ENCODE data around the gene NEK11. TPM values are rescaled to one million over a fixed set of nuclear protein-coding genes. Genes with fewer than 3 reads are reported as not detected.

Gene NEK11
- polyA plus RNA-seq, 1 donor from 2014 or later: 6.1 TPM

DNA sequence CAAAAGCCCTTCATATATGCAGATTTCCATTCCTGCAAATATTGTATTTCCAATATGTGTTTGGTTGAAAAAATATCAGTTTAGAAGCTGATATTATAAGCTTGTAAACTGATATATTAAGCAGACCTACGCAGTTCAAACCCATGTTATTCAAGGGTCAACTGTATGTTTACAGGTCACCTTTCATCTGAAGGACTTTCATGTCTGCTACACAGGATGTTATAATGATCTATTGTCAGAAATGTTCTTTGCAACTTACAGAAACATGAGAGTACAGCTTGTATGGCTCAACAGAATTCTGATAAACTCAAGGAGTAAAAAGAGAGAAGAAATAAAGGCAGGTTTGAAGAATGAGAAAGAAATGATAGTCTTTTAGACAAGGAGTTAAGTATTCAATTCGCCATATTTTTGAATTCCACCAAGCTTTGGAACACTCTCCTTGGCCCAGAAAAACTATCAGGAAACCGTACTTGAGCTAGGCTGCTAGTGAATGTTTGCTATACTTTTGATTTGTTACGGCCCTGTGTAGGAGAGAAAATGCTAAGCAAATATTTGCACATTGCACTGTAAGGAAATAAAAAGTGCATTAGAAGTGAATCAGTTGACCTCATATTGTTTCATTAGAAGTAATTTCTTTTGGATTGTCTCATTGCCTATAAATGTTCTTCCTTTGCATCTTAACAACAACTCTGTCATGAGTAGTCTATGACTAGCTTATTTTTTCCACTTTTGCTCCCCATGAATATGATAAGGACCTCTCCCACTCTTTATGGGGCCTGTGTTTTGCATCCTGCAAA, 81.2 kb downstream of the NEK11 start (continued):
- TF ChIP-seq, protein P1, sequence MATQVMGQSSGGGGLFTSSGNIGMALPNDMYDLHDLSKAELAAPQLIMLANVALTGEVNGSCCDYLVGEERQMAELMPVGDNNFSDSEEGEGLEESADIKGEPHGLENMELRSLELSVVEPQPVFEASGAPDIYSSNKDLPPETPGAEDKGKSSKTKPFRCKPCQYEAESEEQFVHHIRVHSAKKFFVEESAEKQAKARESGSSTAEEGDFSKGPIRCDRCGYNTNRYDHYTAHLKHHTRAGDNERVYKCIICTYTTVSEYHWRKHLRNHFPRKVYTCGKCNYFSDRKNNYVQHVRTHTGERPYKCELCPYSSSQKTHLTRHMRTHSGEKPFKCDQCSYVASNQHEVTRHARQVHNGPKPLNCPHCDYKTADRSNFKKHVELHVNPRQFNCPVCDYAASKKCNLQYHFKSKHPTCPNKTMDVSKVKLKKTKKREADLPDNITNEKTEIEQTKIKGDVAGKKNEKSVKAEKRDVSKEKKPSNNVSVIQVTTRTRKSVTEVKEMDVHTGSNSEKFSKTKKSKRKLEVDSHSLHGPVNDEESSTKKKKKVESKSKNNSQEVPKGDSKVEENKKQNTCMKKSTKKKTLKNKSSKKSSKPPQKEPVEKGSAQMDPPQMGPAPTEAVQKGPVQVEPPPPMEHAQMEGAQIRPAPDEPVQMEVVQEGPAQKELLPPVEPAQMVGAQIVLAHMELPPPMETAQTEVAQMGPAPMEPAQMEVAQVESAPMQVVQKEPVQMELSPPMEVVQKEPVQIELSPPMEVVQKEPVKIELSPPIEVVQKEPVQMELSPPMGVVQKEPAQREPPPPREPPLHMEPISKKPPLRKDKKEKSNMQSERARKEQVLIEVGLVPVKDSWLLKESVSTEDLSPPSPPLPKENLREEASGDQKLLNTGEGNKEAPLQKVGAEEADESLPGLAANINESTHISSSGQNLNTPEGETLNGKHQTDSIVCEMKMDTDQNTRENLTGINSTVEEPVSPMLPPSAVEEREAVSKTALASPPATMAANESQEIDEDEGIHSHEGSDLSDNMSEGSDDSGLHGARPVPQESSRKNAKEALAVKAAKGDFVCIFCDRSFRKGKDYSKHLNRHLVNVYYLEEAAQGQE (IDR thresholded peaks at IDR 0.05; ENCODE audit: borderline replicate concordance): no peak

DNA sequence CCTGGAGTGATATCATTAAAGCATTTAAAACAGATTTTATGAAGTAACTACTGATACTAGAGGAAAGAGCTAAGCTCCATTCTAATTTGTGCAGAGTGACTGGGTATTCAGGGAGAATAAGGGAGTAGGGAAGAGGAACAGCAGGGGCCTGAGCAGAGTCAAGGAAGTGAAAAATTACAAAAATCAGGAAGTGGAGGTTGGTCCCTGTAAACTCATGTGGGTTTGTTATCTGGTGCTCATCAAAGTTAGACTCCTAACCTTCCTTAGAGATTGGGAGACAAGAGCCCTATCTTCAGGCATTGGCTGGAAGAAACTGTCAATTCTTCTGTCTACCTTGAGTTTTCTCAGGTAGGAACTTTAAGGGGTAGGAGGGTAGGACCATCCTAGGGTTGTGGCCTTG, 82.5 kb downstream of the NEK11 start:
- no peaks in the 10 kb centered on the region for H3K79me2 ChIP-seq (replicated peaks; ENCODE audit: insufficient read depth, low read length)
- no peaks in the 10 kb centered on the region for H3K27me3 ChIP-seq (ENCODE audit: insufficient read depth, low read depth, low read length)
- H3K27ac ChIP-seq (ENCODE audit: low read length): no peak overlapping the region
- H3K4me3 ChIP-seq (ENCODE audit: low read length): no peak overlapping the region
- no peak for TF ChIP-seq EP300 (conservative IDR thresholded peaks at IDR 0.05; ENCODE audit: poor library complexity, severe bottlenecking)
- TF ChIP-seq MXI1 (conservative IDR thresholded peaks at IDR 0.05; ENCODE audit: poor library complexity, severe bottlenecking): no peak
- TF ChIP-seq, protein P1 (IDR thresholded peaks at IDR 0.05; ENCODE audit: borderline replicate concordance): no peak
- TF ChIP-seq, protein P2, sequence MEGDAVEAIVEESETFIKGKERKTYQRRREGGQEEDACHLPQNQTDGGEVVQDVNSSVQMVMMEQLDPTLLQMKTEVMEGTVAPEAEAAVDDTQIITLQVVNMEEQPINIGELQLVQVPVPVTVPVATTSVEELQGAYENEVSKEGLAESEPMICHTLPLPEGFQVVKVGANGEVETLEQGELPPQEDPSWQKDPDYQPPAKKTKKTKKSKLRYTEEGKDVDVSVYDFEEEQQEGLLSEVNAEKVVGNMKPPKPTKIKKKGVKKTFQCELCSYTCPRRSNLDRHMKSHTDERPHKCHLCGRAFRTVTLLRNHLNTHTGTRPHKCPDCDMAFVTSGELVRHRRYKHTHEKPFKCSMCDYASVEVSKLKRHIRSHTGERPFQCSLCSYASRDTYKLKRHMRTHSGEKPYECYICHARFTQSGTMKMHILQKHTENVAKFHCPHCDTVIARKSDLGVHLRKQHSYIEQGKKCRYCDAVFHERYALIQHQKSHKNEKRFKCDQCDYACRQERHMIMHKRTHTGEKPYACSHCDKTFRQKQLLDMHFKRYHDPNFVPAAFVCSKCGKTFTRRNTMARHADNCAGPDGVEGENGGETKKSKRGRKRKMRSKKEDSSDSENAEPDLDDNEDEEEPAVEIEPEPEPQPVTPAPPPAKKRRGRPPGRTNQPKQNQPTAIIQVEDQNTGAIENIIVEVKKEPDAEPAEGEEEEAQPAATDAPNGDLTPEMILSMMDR (IDR thresholded peaks at IDR 0.05; ENCODE audit: poor library complexity, severe bottlenecking): no peak
- H3K36me3 ChIP-seq (ENCODE audit: insufficient read depth, low read length): no peaks in the 10 kb centered on the region
- no peak overlapping the region for H3K9ac ChIP-seq (ENCODE audit: low read length)
- H2AFZ ChIP-seq (ENCODE audit: low read depth, low read length): no peak overlapping the region
- H3K4me2 ChIP-seq (ENCODE audit: low read length): no peak overlapping the region
- no peaks in the 10 kb centered on the region for H3K9me3 ChIP-seq (ENCODE audit: low read length)
- no peaks in the 10 kb centered on the region for H4K20me1 ChIP-seq (ENCODE audit: insufficient read depth)
- H3K9me2 ChIP-seq (ENCODE audit: insufficient read depth, low read length): no peaks in the 10 kb centered on the region
- no peaks in the 10 kb centered on the region for H3F3A ChIP-seq (ENCODE audit: insufficient read depth, low read length, poor library complexity, severe bottlenecking)

DNA sequence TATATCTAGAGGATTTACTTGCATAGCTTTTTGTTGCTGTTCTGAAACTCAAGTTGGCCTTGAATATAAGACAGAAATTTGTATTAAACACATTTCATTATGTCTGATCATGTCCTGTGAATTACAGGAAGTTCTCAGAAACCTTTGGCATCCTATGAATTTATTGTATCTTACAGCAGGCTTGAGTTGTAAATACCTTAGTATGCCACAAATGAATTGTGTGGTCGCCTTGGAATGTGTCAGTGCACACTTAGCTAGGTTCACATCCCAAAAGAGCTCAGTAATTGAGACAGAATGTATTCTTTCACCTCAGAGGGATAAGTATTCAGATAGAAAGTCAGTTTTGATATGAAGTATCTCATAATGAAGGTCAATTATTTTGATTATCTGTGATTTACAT, 83.4 kb downstream of the NEK11 start:
- no peak overlapping the region for H3K4me2 ChIP-seq (ENCODE audit: low read length)
- TF ChIP-seq MXI1 (conservative IDR thresholded peaks at IDR 0.05; ENCODE audit: poor library complexity, severe bottlenecking) (no peak), RAD21 (conservative IDR thresholded peaks at IDR 0.05) (no peak), EP300 (conservative IDR thresholded peaks at IDR 0.05; ENCODE audit: poor library complexity, severe bottlenecking) (no peak)
- TF ChIP-seq, protein P2 (IDR thresholded peaks at IDR 0.05; ENCODE audit: poor library complexity, severe bottlenecking): no peak

More for the DNA sequence above, 83.4 kb downstream of the NEK11 start:
- H3K27me3 ChIP-seq (ENCODE audit: insufficient read depth, low read depth, low read length): no peaks in the 10 kb centered on the region
- H3K79me2 ChIP-seq (replicated peaks; ENCODE audit: insufficient read depth, low read length): no peaks in the 10 kb centered on the region
- no peaks in the 10 kb centered on the region for H3K9me3 ChIP-seq (ENCODE audit: low read length)
- no peaks in the 10 kb centered on the region for H3F3A ChIP-seq (ENCODE audit: insufficient read depth, low read length, poor library complexity, severe bottlenecking)
- H2AFZ ChIP-seq (ENCODE audit: low read depth, low read length): no peak overlapping the region
- no peak overlapping the region for H3K27ac ChIP-seq (ENCODE audit: low read length)
- no peaks in the 10 kb centered on the region for H3K9me2 ChIP-seq (ENCODE audit: insufficient read depth, low read length)
- H3K36me3 ChIP-seq (ENCODE audit: insufficient read depth, low read length): no peaks in the 10 kb centered on the region
- no peak overlapping the region for H3K9ac ChIP-seq (ENCODE audit: low read length)
- no peak overlapping the region for H3K4me3 ChIP-seq (ENCODE audit: low read length)
- H4K20me1 ChIP-seq (ENCODE audit: insufficient read depth): no peaks in the 10 kb centered on the region
